ENCODE measurements around the gene SLC23A2.
A peak's percentile ranks its signal among the peaks of the same experiment; 100 is the strongest.

Gene SLC23A2

DNA sequence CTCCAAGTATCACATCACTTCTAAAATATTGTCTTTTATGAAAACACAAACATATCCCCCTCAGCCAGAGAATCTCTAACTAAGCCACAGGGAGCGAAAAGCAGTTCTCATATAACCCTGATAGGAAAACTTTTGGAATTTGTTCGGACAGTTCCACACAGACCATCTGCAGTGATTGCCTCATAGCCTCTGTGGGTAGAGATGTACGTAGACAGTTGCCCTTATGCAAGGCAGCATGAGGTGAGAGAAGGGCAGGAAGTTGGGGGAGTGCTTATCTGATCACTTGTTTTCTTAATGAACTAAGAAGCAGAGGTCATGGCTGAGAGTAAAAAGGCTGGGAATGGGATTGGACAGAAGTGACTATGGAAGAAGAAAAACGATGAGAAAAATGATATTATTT, 39.6 kb downstream of the SLC23A2 start:
- no peak for DNase-seq

- no peak for DNase-seq
Observed at GRCh38 chr20:4959592-4959991, 41.7 kb downstream of the SLC23A2 start.

- no peak for DNase-seq
Observed at GRCh38 chr20:4957939-4958362, 43.4 kb downstream of the SLC23A2 start.

DNA sequence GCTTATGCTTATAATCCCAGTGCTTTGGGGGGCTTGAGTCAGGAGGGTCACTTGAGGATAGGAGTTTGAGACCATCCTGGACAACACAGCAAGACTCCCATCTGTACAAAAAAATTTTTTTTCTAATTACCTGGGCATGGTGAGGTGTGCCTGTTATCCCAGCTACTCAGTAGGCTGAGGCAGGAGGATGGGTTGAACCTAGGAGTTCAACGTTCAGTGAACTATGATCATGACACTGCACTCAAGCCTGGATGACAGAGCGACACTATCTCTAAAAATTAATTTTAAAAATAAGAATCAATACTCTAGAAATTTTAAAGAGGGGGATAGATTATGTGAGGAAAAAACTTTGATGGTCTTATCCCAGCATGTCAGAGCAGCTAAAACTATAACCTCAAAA, 44.1 kb downstream of the SLC23A2 start:
- DNase-seq = no peak

GRCh38 chr20:4956200-4956810, 45.0 kb downstream of the SLC23A2 start:
- no peak for DNase-seq

DNA sequence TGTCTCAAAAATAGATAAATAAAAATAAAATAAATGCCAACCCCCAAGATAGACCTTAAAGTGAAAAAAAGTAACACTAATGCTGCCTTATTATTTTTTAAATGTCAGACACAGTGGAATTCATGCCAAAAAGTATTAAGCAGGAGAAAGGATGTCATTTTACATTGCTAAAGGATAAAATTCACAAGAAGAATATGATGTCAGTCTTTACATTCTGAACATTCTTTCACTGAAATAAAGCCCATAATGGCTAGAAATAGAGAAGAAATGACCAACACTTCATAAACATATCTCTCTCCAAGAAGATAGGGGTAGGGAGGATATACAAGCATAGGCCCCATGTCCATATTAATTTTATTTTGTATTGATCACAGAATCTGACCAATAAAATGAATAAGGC, 47.4 kb downstream of the SLC23A2 start:
- DNase-seq = no peak

GRCh38 chr20:4952229-4952628, 49.1 kb downstream of the SLC23A2 start:
- DNase-seq = no peak

DNA sequence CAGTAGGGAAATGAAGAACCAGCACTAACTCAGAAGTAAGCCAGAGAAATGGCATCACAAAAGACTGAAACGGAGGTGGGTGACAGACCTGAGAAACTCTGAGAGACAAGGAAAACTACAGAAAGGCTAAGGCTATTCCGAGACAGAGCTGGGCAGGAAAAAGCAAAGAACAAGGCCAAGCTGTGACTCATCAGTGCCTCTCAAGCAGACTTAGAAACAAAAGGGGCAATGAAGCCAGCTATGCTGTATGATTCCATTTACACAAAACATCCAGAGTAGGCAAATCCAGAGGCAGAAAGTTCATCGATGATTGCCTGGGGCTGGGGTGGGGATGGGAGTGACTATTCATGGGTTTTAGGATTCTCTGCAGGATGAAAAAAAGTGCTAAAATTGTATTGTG, 50.0 kb downstream of the SLC23A2 start:
- DNase-seq = no peak

DNA sequence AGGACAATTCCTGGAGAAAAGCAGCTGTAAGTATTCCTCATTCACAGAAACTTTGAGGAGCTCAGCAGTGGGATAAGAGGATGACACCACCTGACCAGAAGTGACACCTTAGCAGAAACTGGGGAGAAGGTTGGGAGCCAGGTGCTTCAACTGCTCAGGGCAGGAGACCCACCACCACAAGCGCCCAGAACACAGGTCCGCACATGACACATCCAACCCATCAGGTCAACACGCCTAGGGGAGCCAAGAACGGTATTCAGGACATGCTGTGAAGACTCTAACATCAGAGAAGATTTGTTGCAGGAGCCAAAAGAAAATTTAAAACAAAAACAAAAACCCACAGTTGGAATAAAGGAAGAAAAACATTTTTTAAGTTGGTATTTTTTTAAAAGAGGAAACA, 50.5 kb downstream of the SLC23A2 start:
- DNase-seq = no peak

DNA sequence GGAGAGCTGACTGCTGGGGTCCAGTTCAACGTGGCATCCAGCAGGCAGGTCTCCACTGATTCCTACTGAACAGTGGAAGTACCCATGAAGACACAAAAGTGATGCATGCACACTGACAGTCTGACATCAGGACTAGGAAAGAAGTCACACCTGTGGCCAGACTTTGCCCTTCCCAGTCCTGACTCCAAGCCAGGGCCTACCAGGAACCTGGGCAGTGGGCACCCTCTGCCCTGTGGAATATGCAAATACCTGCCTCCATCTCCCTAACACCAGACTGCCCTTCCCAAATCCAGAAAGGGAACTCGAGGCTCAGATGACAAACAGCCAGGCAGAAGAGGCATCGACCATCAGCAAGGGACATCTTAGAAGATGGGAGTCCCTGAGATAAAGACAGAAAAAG, 50.9 kb downstream of the SLC23A2 start:
- DNase-seq = no peak

GRCh38 chr20:4949833-4950178, 51.5 kb downstream of the SLC23A2 start:
- DNase-seq = peak; percentile 19

- DNase-seq = no peak
Observed at GRCh38 chr20:4947817-4948559, 53.3 kb downstream of the SLC23A2 start.

GRCh38 chr20:4946986-4947385, 54.3 kb downstream of the SLC23A2 start:
- DNase-seq = no peak

DNA sequence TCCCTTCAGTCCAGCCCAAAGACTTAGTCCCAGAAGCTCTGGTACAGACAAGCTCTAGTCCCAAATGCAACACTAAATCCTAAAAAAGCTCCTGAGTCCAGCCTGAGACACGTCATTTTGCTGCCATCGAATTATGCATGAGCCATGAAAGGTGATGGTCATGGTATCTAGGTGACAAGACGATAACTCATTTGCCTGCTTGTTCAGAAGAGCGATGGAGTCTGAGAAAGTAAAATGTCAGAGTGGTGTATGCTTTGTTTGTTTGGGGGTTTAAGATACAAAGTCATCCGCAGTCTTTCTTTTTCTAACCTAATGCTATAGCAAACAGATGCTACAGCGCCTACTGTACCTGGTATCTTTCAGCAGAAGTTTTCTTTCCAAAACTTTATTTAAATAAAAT, 54.7 kb downstream of the SLC23A2 start:
- no peak for DNase-seq

DNA sequence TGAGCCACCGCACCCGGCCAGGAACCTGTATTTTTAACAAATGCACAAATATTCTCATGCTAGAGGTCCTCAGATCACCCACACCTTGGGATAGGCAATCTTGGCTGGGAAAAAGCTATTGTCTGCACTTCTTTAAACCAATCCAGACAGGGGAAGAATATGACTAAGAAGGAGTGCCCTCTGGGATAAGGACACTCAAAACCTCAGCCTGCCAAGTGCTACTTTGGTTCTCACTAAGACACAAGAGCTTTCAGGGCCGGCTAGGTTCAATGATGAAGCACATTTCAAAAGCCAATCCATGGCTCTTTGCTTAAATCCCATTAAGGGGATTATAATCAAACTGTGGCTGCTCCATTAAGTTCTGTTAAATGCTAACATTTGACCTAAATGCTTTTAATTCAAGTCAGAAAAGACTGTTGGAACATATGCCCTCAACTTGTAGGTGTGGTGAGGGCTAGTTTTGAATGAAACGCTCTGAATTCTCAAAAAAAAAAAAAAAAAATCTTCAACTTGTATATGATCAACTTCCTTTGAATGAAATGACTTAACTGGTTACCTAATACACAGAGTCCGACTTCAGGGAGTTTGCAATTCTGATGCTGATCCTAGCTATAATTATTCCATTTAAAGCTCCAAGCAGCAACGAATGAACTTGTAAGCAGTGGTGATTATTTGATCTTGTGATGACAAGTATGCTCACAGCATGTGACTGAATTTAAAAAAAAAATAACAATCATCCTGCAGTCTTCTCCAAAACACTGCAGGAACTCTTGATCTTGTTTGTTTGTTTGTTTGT, 56.6 kb downstream of the SLC23A2 start:
- DNase-seq = no peak

GRCh38 chr20:4942331-4942730, 59.0 kb downstream of the SLC23A2 start:
- no peak for DNase-seq

- no peak for DNase-seq
Observed at GRCh38 chr20:4937407-4938319, 63.6 kb downstream of the SLC23A2 start.

- DNase-seq = no peak
Observed at GRCh38 chr20:4936851-4937406, 64.4 kb downstream of the SLC23A2 start.

- no peak for DNase-seq
Observed at GRCh38 chr20:4936392-4936850, 64.9 kb downstream of the SLC23A2 start.

DNA sequence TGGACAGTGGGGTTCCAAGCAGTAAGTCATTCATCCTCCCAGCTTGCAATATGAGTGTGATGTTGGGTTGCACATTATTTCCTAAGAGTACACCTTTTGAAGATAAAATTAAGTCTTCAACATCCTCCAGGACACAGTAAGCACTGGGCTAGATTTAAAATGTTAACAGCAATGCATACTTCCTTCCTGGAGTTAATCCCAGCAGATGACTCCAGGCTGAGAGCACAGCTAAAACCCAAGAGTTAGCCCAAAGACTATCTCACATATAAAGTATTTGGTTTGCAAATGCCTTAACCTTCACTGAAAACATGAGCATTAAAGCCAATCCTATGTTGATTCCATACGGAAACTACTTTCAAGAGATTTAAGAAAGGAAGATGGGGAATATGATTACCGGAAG, 69.2 kb downstream of the SLC23A2 start:
- no peak for DNase-seq

GRCh38 chr20:4929686-4930397, 71.5 kb downstream of the SLC23A2 start:
- no peak for DNase-seq

Measured in activated T-cell treated with anti-CD3 and anti-CD28 coated beads, Interleukin-2, amount 50 U/mL, for 1 hour (primary cell).